ENCODE results near the gene ACADVL. TPM values are rescaled to one million over a fixed set of nuclear protein-coding genes. Genes with fewer than 3 reads are reported as not detected.
"Not testable (repeated sequence)": the region's sequence is repeated elsewhere in the genome, so short reads cannot be mapped to it uniquely, and the experiment has no call there.

Gene ACADVL
- total RNA-seq, 2 donors from 2014 or later: 268 to 279 TPM

DNA sequence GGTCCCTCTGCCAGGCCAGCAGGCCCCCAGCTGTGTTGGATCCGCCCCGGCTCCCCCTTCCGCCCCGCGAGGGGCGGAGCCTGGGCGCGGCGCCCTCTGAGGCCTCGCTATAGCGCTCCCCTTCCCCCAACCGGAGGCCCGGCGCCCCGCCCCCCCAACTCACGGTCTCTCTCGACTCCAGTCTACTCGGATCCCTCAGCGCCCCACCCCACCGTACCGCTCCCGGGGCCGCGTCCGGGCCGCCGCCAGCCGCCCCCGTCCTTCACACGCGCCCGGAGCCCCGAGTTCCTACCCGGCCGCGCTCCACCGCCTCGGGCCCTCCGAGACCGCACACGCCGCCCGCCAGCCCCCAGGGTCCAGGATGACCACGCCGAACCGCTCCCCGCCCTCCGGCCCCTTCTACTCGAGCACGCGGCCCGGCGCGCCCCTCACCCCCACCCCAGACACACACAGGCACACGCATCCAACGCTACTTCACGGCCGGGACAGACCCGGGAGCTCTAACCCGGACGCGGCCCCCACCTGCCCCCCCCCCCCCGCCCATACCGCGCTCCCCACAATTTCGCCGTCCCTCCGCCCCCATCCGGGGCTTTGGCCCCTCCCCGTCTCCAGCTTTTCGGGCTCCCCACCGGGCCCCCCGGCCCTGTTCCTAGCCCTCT lies 18.2 kb downstream of the ACADVL start:
- H3K9me3 ChIP-seq (ENCODE audit: control insufficient read depth, low read length, poor library complexity, severe bottlenecking): no peaks in the 10 kb centered on the region
- ATAC-seq (peak; percentile 21), DNase-seq (peak; percentile 52 to 73 (median 72))
- Mint-ChIP-seq H3K27ac (peak overlapping the region; percentile 100), H3K27me3 (no peaks in the 10 kb centered on the region), H3K4me1 (peaks cover 59% of the 10 kb centered on the region), H3K4me3 (peak overlapping the region; percentile 99), H3K36me3 (ENCODE audit: low read depth) (peaks cover 7% of the 10 kb centered on the region)

DNA sequence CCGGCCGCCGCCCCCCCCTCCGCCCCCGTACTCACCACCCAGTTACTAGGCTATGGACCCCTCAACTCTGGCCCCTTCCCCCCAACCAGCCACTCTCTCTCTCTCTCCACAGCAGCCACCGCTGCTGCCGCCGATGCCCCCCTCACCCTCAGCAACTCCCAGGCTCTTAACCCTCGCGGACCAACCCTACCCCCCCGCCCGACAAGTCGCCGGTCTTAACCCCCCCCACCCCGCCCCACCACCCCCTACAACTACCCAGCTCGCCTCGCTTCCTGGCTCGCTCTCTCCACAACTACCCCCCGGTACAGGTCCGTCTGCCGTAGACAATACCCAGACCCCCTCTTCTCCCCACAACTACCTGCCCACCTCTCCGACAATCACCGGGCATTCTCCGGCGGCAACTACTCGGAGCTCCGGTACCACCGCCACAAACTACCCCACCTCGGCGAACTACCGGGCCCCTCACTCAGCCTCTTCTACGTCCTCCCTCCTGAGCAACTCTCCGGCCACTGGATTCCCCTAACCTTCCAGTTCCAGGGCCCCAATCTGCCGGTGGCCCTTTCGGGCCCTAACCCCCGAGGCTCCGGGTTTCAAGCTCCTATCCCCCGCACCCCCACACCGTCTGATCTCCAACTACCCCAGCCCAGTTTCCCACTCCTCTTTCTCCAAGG lies 18.8 kb downstream of the ACADVL start:
- no peaks in the 10 kb centered on the region for H3K9me3 ChIP-seq (ENCODE audit: control insufficient read depth, low read length, poor library complexity, severe bottlenecking)
- Mint-ChIP-seq H3K27me3 (no peaks in the 10 kb centered on the region), H3K36me3 (ENCODE audit: low read depth) (peaks cover 7% of the 10 kb centered on the region), H3K4me3 (peak overlapping the region; percentile 99), H3K27ac (peak overlapping the region; percentile 100), H3K4me1 (peaks cover 58% of the 10 kb centered on the region)
- ATAC-seq (no peak), DNase-seq (peak in 1 of 3 donors; percentile 24)

DNA sequence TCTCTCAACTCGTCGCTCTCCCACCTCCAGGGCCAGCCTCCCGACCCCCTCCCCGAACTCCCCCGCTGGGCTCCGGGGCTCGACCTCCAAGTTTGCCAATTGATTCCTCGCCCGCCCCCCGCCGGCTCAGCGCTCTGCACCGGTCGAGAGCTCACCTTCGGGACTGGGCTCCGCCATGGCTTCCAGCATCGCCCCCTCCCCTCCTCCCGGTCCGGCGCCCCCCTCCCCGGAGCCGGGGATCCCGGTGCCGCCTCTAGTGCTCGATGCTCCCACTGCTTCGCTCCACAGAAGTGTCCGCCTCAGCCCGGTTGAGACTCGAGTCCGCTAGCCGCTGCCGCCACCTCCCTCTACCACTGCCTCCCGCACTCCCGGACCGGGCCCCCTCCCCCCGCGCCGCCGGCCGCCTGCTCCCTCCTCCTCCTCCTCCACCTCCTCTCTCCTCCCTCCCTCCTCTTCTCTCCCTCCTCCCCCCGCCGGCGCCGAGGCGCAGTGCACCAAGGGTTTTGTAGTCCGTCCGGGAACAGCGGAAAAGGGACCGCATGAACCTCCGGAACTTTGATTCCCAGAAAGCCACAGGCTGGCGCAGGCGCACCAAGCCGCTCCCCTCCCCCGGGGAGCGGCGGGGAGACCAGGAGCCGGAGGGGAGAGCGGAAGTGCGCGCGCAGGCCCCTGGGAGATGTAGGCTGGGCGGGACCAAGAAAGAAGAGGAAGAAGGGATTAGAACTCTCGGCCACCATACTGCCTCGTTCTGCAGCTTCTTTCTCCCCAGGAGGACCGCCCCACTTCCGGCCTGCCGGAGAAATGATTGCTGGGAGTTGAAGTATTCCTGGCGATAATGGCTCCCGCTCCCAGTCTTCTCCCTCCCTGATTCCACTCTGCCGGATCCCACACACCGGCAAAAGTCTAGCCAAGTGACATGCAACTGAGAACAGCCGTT lies 19.6 kb downstream of the ACADVL start, which contains the start of gene PHF23:
PHF23 (minus strand) TSS at position 367 of the 937 bp plus-strand sequence; CDS start at position 189, 178 bp downstream.
- Mint-ChIP-seq H3K4me1 (peaks cover 54% of the 10 kb centered on the region), H3K36me3 (ENCODE audit: low read depth) (peaks cover 7% of the 10 kb centered on the region), H3K4me3 (peak within 1 kb of the TSS; percentile 99), H3K27ac (peak within 1 kb of the TSS; percentile 100), H3K27me3 (no peaks in the 10 kb centered on the region)
- DNase-seq (peak; percentile 92 to 96 (median 95)), ATAC-seq (peak; percentile 74)
- no peaks in the 10 kb centered on the region for H3K9me3 ChIP-seq (ENCODE audit: control insufficient read depth, low read length, poor library complexity, severe bottlenecking)

DNA sequence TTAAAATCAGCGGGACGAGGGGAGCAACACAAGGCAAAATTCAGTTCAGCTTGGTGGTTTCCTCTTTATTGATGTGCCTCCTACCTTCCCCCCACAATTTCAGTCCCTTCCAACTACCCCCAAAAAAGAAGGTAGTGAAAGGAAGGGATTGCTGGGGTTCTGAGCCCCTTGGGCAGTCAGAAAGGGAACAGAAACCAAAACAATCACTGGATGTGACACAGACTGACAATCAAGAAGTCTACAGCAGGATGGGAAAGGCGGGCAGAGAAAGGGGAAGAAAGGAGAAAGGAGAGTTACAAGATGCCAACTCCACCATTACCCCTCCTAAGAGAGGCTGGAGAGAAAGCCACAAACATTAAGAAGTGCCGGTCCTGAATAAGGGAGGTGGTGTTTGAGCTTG lies 20.6 kb downstream of the ACADVL start:
- Mint-ChIP-seq H3K27me3 (no peaks in the 10 kb centered on the region), H3K4me3 (peak overlapping the region; percentile 99), H3K36me3 (ENCODE audit: low read depth) (peaks cover 7% of the 10 kb centered on the region), H3K27ac (peak overlapping the region; percentile 100), H3K4me1 (peaks cover 48% of the 10 kb centered on the region)
- DNase-seq (no peak), ATAC-seq (no peak)
- no peaks in the 10 kb centered on the region for H3K9me3 ChIP-seq (ENCODE audit: control insufficient read depth, low read length, poor library complexity, severe bottlenecking)

DNA sequence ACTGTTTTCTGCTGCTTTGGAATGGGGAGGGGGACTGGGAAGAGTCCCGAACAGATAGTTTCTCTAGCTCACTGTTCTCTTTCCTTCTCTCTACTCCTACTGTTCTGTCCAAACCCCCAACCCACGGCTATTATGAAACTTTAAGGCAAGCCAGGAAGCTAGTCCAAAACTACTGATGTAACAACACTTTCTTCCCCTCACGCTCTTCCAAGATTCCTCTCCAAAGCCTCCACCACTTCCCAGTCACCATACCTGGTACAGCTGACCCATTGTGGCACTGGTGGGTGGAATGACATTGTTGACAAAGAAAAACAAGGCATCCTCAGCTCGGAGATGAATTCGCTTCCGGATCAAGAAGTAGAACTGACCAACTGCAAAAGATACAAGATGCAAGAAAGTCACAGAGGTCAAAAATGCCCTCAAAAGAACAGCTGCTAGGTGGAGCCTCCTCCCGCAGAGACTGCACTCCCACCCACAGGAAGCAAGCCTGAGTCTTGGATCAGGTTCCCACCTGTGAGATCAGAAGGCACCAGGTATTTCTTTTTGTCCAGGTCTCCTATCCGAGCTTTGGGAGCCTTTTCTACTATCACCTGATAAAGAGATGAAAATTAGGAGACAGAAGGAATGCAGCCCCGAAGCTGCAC lies 21.5 kb downstream of the ACADVL start:
- H3K4me1 Mint-ChIP-seq: peaks cover 43% of the 10 kb centered on the region
- ATAC-seq (no peak), DNase-seq (no peak)
- peak overlapping the region; percentile 99 for H3K4me3 Mint-ChIP-seq
- peaks cover 9% of the 10 kb centered on the region for H3K36me3 Mint-ChIP-seq (ENCODE audit: low read depth)
- peak overlapping the region; percentile 100 for H3K27ac Mint-ChIP-seq
- no peaks in the 10 kb centered on the region for H3K27me3 Mint-ChIP-seq
- no peaks in the 10 kb centered on the region for H3K9me3 ChIP-seq (ENCODE audit: control insufficient read depth, low read length, poor library complexity, severe bottlenecking)

DNA sequence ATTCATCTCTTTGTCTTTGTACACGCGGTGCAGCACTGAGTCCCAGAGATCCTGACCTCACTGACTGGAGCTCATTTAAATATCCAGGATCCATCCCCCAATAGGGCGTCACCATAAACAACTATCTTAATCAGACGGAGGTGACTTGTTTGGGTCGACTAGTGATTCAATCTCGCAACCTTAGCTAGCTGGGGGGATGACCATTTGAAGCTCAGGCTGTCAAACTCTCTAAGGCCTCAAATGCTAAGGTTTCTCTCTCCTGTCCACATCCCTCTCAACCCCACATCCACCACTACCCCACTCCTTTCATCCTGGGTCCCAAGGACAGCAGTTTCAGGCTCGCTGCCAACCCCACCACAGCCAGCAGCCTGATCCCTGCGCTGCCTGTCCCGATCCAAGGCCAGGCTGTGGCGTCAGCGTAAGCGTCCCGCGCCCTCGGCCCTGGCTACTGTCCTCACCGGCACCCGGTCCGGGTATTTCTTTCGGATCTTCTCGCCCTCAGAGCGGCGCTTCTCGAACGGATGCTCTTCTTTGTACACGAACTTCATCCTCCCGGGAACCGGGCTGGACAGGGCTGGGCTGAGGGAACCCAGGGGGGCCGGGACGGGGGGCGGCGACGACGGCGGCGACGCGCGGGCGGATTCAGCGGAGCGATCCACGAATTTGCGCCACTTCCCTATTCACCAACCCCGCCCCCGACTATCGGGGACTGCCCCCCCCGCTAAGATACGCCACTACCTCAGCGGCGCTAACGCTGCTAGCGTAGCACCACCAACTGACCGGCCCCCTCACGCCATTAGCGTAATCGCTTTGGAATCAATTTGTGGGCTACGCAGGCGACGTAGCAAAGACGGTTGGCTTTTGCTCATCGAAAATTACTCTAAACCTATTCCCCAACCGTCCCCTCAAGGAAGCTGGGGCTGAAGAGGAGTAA lies 22.3 kb downstream of the ACADVL start, which contains the start of gene GABARAP:
GABARAP (minus strand) TSS at position 667 of the 934 bp plus-strand sequence; CDS start at position 548, 119 bp downstream.
- H3K9me3 ChIP-seq (ENCODE audit: control insufficient read depth, low read length, poor library complexity, severe bottlenecking): no peaks in the 10 kb centered on the region
- H3K36me3 Mint-ChIP-seq (ENCODE audit: low read depth): peaks cover 9% of the 10 kb centered on the region
- peaks cover 38% of the 10 kb centered on the region for H3K4me1 Mint-ChIP-seq
- ATAC-seq: peak; percentile 42
- peak within 1 kb of the TSS; percentile 100 for H3K27ac Mint-ChIP-seq
- H3K4me3 Mint-ChIP-seq: peak within 1 kb of the TSS; percentile 99
- no peaks in the 10 kb centered on the region for H3K27me3 Mint-ChIP-seq
- DNase-seq: peak; percentile 83 to 89 (median 87)

DNA sequence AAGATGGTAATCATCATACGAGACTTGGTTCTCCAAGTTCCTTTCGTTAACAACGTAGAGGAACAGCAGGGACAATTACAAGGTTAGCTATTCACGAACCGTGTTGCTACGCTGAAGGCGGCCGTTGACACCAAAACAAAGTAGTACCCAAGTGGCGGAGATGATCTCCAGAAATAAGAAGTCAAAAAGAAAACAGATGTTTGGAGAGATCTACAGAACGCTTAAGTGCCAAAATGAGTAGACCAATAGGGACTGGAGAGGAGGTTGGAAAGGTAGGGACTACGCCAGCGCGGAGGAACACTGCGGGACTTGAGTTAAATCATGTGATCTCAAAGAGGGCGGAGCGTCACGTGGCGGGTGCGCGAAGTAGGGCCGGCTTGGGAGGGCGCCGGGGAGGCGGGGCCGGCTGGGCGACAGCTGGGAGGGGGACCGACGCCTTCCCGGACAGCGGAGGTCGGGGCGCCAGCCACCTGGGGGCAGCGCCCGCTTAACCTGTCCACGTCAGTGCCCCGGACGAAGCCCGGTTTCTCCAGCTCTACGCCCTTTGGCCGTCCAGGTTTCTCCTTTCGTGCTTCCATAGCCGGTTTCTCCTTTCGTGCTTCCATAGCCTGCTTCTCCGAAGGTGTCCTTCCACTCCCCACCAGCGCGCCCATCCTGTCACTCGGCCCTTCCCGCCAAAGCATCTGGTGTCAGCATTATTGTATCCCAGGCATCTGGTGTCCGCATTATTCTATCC lies 23.1 kb downstream of the ACADVL start:
- Mint-ChIP-seq H3K27me3 (no peaks in the 10 kb centered on the region), H3K4me1 (peaks cover 33% of the 10 kb centered on the region), H3K27ac (peak overlapping the region; percentile 100), H3K4me3 (peak overlapping the region; percentile 99), H3K36me3 (ENCODE audit: low read depth) (peaks cover 8% of the 10 kb centered on the region)
- DNase-seq (peak; percentile 87 to 91 (median 91)), ATAC-seq (peak; percentile 55)
- H3K9me3 ChIP-seq (ENCODE audit: control insufficient read depth, low read length, poor library complexity, severe bottlenecking): no peaks in the 10 kb centered on the region

DNA sequence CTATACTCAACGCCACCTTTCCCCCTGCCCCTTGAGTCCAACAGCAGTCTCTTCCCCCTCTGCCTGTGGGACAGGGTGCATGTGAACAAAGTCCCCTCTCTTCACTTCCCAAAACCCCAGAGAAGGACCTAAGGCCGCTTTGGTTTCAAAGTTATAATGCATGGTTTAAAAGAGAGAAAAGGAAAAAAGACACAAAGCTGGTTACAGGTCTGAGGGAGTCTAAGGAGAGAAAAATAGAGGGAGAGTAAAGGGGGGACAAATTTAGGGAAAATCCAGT lies 23.7 kb downstream of the ACADVL start:
- Mint-ChIP-seq H3K27me3 (no peaks in the 10 kb centered on the region), H3K4me3 (peak overlapping the region; percentile 99), H3K4me1 (peaks cover 33% of the 10 kb centered on the region), H3K36me3 (ENCODE audit: low read depth) (peaks cover 8% of the 10 kb centered on the region), H3K27ac (peak overlapping the region; percentile 100)
- DNase-seq (no peak), ATAC-seq (no peak)
- H3K9me3 ChIP-seq (ENCODE audit: control insufficient read depth, low read length, poor library complexity, severe bottlenecking): no peaks in the 10 kb centered on the region

DNA sequence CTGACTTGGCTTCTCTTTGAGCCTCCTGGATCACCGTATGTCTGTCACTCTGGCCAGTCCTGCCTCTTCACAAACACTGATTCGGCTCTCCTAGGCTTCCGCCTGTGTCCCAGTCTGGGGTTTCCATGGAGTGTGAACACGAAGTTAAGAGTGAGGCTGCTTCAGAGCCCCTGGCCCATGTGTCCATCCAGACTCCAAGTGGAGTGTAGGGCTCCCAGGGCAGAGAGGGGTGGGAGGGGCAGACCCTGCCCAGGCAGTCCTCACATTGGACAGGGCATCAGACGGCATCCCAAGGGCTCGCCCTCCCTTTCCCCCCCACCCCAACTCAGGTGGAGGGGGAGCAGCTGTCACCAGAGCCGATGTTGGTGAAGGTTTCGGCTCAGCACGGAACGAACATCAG lies 24.1 kb downstream of the ACADVL start:
- DNase-seq; ATAC-seq; H3K4me3 Mint-ChIP-seq; H3K9me3 ChIP-seq (ENCODE audit: control insufficient read depth, low read length, poor library complexity, severe bottlenecking); H3K36me3 Mint-ChIP-seq (ENCODE audit: low read depth); H3K27me3 Mint-ChIP-seq: not testable (repeated sequence)
- H3K4me1 Mint-ChIP-seq: peaks cover 34% of the 10 kb centered on the region
- H3K27ac Mint-ChIP-seq: peak overlapping the region; percentile 100

DNA sequence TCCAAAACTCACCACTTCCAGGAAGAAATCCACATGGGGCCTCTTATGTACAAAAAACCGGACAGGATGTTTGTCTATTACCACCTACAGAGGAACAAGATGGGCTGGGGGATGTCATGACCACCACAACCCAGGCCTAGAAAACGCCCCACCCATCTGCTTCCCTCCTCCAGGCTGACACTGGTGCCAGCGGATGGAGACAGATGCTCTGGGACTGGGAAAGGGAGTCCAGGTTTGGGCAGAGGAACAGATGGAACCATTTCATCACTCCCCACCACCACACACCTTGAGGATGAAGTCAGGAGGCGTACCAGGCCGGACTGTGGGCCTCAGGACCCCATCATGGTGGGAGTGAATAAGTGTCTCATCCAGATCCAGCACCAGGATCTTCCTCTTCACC lies 27.0 kb downstream of the ACADVL start:
- DNase-seq (no peak), ATAC-seq (no peak)
- no peak overlapping the region for H3K4me3 Mint-ChIP-seq
- peak overlapping the region; percentile 57 for H3K27ac Mint-ChIP-seq
- no peaks in the 10 kb centered on the region for H3K9me3 ChIP-seq (ENCODE audit: control insufficient read depth, low read length, poor library complexity, severe bottlenecking)
- H3K27me3 Mint-ChIP-seq: no peaks in the 10 kb centered on the region
- peaks cover 8% of the 10 kb centered on the region for H3K36me3 Mint-ChIP-seq (ENCODE audit: low read depth)
- H3K4me1 Mint-ChIP-seq: peaks cover 32% of the 10 kb centered on the region

DNA sequence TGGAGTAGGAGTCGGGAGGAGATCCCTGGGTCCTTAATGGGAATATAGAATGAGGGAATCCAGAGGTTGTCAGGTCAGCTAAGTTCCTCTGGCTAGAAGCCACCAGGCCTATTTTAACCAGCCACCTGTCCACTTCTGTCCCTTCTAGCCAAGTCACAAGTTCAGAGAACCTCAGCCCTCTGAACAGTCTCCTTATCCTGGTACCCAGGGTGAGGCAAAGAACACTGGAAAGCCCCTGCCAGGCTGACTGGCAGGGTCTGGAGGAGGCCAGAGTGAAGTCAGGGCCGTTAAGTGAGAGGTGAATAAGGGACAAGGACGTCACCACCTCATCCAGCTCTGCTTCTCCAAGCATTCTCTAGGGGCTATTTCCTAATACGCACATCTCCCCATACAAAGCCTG lies 29.1 kb downstream of the ACADVL start:
- peaks cover 12% of the 10 kb centered on the region for H3K36me3 Mint-ChIP-seq (ENCODE audit: low read depth)
- peaks cover 31% of the 10 kb centered on the region for H3K4me1 Mint-ChIP-seq
- ATAC-seq (no peak), DNase-seq (no peak)
- H3K27me3 Mint-ChIP-seq: no peaks in the 10 kb centered on the region
- H3K9me3 ChIP-seq (ENCODE audit: control insufficient read depth, low read length, poor library complexity, severe bottlenecking): no peaks in the 10 kb centered on the region
- H3K4me3 Mint-ChIP-seq: peak overlapping the region; percentile 81
- peak overlapping the region; percentile 98 for H3K27ac Mint-ChIP-seq

Measured in T-helper 17 cell (primary cell).